Hematopoietic multipotent progenitor cell (in vitro differentiated cells): Measurements from ENCODE around the gene METTL17. TPM values are rescaled to one million over a fixed set of nuclear protein-coding genes. Genes with fewer than 3 reads are reported as not detected.
"Not testable (repeated sequence)": the region's sequence is repeated elsewhere in the genome, so short reads cannot be mapped to it uniquely, and the experiment has no call there.

Experiments
- DNase-seq, 3 donors: peaks; one replicate each; pipeline ENCODE4 v3.0.0-alpha.2; 2011 to 2015; ENCODE audit warnings: low read depth in 2 of 3, low spot score in 2 of 3
- total RNA-seq: library from RNA; depleted of rRNA; stranded (reverse); fragments of >200 nt; gene quantifications from one replicate; pipeline ENCODE4 v1.2.3, GENCODE V29; 2012

METTL17 gene, protein sequence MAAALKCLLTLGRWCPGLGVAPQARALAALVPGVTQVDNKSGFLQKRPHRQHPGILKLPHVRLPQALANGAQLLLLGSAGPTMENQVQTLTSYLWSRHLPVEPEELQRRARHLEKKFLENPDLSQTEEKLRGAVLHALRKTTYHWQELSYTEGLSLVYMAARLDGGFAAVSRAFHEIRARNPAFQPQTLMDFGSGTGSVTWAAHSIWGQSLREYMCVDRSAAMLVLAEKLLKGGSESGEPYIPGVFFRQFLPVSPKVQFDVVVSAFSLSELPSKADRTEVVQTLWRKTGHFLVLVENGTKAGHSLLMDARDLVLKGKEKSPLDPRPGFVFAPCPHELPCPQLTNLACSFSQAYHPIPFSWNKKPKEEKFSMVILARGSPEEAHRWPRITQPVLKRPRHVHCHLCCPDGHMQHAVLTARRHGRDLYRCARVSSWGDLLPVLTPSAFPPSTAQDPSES
- 58.4 TPM for total RNA-seq

DNA sequence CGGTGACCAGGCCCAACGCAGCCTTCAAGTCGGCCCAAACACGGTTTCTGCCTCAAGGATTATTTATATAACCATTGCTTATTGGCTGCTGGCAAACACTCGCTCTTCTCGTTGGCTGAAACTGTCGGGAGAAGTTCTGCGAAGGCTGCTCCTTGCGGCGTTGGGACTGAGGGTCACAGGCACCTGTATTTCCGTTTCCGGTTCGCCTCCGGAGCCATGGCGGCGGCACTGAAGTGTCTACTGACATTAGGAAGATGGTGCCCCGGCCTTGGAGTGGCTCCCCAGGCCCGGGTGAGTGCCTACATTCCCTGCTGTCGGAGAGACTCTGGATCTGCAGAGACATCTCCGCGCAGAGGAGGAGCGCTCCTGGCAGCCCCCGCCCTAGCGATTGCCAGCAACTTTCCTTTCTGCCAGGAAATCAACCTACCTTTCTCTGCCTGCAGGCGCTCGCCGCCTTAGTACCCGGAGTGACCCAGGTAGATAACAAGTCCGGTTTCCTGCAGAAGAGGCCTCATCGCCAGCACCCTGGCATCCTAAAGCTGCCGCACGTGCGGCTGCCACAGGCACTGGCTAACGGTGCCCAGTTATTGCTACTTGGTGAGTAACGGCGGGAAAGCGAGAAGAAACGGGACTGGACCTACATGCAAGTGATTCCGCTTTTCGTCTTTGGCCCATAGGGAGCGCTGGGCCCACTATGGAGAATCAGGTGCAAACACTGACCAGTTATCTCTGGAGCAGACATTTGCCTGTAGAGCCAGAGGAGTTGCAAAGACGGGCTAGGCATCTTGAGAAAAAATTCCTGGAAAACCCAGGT is at the start of gene METTL17:
Gene METTL17 (plus strand): TSS at position 194 of the 814 bp plus-strand sequence. CDS start 23 bp downstream, at position 217.
- DNase-seq = peak; percentile 62 to 95 (median 92)

DNA sequence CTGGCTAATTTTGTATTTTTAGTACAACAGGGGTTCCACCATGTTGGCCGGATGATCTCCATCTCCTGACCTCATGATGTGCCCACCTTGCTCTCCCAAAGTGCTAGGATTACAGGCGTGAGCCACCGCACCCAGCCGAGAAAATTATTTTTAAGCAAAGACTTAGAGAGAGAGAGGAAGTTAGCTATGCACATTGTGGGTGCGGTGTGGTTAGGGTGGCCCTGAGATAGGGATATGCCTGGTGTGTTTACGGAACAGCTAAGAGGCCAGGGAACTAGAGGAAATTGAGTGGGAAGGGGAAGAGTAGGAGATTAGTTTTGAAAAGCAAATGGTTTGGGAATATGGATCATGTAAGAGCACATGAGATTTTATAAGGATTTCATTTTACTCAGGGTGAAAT is 44.6 kb upstream of the METTL17 start:
- peak in 2 of 3 donors; percentile 47 to 55 for DNase-seq

DNA sequence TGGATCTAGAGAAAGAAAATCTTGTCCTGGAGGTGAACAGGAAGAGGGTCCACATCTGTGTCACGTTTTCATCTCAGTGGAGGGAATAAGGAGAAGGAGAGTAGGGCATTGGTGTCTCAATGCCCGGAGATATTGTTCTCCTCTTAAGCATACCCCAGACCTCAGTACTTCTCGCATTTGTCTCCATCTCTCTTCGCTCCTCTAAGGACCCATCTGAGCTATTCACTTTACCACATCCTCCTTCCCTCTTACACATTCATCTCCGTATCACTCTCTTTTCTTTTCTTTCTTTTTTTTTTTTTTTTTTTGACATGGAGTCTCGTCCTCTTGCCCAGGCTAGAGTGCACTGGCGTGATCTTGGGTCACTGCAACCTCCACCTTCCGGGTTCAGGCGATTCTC is 43.1 kb upstream of the METTL17 start:
- DNase-seq = not testable (repeated sequence)

DNA sequence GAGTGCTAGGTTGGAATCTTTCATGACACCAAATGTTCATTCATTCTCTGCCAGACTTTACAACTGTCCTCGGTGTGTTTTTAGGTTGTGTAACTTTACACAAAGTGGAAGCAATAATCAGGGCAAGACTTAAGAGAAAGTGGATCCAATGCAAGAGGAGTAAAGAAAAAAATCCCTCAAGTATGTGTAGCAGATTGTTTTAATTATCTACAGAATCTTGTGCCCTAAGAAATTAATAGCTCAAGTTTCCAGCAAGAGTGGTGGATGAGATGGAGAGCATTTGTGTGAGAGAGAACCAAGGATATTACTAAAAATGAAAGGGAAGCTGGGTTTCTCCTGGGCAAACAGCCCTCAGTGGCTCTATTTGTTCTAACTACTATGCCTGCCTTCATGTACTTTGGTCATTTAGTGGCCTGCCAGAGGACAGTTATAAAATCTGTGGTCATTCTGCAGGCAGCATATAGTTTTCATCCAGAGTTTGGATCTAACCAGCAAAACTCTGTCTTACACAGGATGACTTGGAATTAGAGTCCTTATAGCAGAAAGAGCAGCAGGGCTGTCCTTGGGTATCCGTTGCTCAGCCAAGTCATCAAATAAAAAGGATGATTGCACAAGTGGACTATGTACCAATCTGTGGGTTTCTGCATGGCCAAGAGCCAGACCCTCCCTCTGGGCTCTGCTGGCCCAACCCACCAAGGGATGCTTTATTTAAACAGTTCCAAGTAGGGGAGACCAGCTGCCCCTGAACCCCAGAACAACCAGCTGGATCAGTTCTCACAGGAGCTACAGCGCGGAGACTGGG is 34.8 kb upstream of the METTL17 start, which contains the start of gene RNASE2:
Gene RNASE2 (plus strand): TSS at position 752 of the 802 bp plus-strand sequence. CDS start 285 bp downstream, outside the sequence.
- not testable (repeated sequence) for DNase-seq

DNA sequence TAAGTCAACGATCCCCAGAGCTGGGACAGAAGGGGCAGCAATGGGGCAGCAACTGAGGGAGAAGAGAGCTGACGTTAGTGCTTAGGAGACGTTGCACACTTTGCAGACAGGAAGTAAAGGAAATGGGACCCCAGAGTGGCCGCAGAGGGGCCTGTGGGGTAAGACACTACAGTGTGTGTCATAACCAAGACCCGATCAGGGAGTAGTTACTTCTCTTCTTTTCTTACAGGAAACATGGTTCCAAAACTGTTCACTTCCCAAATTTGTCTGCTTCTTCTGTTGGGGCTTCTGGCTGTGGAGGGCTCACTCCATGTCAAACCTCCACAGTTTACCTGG is 34.3 kb upstream of the METTL17 start:
- peak in 1 of 3 donors; percentile 16 for DNase-seq

DNA sequence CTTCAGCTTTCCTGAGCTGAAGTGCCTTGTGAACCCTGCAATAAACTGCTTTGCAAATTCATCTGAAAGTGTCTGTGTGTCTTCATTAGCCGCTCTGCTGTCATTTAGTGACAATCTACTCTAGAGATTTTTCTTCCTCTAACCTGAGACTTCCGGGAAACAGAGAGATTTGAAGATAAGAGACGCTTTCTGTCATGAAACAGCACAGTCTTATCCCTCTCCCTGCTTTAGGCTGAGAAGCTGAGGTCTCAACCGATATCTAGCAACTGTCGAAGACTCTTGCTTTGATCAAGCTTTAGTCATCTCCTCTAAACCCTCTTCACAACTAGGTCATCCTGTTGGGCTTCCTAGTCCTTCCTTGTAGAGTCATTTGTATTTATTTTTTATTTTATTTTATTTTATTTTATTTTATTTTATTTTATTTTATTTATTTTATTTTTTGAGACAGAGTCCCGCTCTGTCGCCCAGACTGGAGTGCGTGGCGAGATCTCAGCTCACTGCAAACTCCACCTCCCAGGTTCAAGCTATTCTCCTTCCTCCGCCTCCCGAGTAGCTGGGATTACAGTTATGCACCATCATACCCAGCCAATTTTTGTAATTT is 33.3 kb upstream of the METTL17 start:
- no peak for DNase-seq

DNA sequence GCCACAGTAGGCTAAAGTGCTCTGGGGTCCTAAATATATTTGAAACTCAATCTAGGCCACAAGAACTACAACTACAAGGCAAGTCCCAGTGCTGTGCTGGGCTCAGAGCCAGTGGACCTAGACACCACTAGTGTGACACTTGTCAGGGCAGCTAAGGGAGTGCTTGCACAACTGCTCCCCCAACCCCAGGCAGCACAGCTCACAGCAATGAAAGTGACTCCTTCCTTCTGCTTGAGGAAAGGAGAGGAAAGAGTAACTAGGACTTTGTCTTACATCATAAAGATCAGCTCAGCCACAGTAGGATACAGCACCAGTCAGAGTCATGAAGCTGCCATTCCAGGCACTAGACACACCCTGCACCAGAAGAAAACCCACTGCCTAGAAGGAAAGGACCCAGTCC is 30.8 kb upstream of the METTL17 start:
- DNase-seq = not testable (repeated sequence)

DNA sequence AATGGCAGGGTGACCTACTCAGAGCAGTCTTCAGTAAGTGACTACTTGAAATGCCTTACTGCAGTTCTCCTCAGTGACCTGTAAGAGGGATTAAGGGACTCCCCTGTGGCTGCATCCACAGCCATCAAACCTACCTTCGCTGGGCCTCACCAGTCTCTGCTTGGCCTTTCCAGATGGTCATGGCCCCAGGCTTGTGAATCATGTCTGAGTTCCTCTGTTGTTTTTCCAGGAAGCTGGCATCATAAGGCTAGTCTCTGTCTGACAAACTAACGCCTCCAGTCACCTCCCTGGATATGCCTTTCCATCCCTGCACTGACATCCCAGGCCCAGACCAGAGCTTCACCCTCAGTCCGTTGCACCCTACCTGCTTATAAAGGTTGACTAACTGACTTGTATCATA is 20.4 kb upstream of the METTL17 start:
- DNase-seq = no peak

DNA sequence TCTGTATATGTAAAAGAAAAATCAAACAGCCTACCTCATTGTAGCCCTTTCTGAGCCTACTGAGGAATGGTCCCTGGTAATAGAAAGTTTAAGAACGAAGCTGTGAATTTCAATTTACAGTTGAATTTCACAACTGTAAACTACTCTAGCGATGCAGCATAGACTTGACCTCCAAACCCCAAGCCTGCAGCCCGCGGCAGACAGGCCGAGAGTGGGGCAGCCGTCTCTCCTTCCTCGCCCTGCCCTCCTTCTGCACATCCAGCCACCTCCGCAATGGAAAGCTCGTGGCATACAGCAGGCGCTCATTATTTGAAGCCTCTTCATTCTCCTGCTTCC is 19.2 kb upstream of the METTL17 start:
- no peak for DNase-seq

DNA sequence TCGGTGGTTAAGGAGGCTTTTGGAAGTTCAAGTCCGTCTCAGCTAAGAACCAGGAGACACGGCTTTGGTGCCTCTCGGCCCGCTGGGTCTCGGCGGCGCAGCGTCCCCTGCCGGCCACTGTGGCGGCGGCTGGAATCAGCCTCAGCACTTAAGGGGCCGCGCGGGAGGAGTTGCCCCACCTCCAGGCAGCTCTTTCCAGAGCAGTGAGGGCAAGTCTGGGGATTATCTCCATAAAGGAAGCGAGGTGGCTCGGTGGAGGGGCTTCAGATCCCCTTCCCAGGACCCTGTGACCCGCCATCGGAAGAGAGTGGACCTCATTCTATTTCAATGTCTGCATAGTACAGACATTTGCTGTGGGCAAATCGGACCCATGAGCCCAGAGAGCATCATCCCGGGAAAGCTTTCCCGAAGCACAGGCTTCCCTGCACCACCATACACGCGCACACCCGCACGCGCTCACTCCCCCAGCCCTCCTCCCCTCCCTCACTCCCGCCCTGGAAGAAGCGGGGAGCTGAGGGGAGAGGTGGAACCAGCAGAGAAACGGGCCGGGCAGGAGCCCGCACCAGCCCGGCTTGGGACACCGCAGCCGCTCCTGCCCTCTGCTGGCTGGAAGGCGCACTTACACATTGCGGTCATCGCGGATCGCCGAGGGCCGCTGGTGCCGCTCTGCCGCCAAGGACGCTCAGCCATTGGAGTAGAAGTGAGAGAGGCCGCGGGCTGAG is 18.6 kb upstream of the METTL17 start:
- peak; percentile 61 to 85 (median 82) for DNase-seq

DNA sequence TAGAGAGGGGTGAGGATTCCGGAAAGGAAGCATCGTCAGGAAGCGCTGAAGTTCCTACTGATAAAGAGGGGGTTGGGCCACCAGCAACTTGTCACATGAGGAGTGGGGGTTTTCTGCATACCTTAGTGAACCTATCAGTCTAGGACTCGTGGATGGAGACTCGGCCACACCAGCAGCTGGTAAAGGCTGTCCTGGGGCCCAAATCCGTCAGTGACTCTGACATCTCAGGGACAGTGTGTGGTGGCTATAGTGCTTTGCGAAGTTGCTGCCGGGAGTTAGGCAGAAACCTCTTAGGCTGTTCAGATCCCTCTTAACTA is 18.1 kb upstream of the METTL17 start:
- DNase-seq = no peak

DNA sequence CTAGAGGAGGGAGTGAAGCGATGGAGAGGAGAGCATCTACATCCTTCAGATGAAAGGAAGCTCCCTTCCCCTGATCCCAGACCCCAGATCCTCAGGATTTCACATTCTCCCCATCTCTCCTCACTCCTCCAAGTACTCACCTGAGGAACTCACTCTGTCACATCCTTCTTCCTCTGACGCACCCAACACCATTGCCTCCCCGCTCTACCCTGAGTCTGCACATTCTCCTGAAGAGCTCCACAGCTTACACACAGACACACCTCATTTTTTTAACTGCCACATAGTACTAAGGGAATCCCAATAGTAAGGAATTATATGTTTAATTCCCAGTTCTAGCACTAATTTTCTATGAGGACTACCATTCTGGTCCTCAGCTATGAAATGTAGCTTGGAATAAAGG is 16.3 kb upstream of the METTL17 start:
- no peak for DNase-seq

DNA sequence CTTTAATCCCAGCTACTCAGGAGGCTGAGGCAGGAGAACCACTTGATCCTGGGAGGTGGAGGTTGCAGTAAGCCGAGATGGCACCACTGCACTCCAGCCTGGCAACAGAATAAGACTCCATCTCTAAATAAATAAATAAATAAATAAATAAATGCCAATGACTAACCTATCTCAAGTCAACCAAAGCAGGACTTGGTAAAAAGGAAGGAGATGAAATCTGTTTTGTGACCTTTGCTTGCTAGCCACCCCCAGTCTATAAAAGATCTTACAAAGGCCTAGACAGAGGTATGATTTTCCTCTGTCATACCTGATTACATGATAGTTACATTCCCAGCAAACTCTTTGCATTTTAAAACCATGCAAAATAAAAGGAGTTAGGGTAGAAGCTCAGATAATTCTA is 13.5 kb upstream of the METTL17 start:
- no peak for DNase-seq

DNA sequence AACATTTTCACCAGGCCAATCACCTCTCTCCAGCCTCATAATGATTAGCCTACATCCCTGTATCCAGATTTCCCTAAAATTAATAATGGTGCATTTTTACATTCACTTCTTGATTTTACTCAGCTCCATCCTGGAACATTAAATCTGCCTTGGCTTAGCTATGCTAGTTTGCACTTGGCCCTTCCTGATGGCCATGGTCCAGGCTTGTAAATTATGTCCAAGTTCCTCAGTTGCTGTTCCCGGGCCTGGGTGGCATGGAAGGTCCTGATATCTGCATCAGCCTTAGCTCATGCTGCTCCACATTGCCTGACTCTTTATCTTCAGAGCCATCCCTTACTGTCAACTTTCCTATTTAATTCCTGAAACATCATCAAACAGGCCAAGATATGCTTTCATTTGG is 11.1 kb upstream of the METTL17 start:
- no peak for DNase-seq

DNA sequence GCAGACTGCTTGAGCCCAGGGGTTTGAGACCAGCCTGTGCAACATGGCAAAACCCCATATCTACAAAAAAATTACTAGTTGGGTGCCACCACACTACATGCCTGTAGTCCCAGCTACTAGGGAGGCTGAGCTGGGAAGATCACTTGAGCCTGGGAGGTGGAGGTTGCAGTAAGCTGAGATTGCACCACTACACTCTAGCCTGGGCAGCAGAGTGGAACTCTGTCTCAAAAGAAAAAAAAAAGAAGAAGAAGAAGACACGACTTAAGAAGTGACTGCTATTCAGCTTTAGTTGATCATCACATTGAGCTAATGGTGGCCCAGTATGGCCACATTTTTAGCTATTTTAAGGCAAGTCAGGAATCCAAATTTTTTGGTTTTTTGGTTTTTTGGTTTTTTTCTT is 8.9 kb upstream of the METTL17 start:
- DNase-seq = no peak

DNA sequence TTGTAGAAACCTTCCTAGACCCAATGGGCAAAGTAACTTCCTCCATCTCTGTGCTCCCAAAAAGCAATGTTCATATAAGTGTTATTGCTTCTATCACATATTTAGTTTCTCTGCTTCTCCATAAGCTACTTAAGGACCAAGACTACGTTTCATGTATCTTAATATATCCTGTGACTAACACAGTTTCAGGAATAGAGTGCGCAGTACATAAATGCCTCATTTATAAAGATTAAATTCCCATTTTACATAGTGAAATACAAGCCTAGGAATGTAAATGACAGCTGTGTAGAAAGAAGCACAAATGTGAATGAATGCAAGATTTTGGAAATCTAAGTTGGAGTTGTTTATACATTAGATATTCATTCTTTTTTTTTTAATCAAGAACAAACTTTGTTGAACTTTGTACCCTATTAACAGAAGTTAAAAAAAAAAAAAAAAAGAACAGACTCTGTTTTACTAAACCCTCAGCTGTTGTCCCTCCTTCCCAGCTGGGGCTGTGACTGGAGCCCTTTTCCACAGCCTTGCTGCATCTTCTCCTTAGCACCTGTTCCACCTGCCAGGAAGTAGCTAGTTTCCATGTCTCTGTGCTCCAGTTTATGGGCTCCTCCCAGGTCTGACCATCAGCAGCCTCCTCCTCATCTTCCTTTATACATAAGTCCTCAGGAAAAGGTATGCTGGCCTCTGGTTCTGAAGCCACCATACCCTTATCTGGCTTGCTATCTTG is 7.0 kb upstream of the METTL17 start:
- no peak for DNase-seq

DNA sequence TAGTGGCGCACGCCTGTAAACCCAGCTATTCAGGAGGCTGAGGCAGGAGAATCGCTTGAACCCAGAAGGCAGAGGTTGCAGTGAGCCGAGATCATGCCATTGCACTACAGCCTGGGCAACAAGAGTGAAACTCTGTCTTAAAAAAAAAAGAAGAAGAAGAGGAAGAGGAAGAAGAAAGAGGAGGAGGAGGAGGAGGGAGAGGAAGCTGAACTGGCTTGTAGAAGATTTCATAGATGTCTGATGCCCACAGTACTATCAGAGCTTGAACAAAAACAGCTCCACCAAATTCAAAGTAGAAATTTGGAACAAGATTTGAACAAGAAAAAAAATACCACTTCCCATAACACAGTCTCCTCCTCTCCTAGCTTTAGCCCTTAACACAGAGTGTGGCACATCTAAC is 4.1 kb upstream of the METTL17 start:
- not testable (repeated sequence) for DNase-seq

DNA sequence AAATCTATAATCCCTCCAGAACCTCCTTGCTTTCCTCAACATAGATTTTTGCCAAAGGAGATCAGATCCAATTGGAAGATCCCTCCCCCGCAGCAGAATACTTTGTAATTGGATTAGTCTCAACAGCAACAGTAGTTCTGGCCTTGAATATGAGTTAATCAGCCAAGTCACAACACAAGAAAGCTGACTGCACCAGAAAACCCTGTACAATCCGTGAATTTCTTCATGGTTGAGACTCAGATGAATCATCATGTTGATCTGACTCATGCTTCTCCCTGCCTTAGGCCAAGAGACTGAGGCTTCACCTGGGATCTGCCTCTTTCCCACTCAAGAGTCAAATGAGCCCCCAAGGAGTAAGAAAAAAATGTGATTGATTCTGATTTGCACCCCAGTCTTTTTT is 3.0 kb upstream of the METTL17 start:
- DNase-seq = no peak

DNA sequence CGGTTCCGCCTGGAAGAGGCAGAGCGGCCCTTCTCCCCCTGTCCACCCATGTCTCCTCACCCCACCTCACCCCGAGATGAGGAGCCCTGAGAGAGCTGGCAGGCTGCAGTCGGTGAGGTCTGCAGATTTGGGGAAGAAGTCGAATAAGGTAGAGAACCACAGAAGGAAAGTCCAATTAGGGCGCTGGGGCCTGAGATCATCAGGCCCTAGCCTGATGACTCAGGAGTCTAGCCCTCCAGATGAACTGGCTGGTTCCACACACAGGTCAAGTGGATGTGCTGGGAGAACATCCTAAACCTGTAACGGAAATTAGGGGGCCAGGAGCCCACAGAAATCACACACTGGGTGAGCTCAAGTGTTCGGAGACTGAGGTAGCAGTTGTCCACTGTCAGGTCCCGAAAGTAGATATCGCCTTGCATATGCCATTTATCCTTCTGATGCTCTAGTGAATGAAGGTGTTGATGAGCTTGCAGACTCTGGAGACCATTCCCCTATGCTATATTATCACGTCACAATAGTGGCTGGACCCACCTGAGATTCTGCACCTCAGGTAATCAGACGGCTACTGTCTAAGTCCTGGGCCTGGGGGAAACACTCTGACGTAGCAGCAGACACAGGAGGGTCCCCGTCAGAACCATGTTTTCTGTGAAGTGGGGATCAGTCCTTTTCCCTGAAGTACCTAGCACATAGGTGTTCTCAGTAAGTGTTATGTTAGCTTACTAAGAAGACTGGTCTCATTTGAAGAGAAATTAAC is 886 bp upstream of the METTL17 start:
- DNase-seq = peak in 1 of 3 donors; percentile 21
